ENCODE results near the gene TES.
"Not testable (repeated sequence)": the region's sequence is repeated elsewhere in the genome, so short reads cannot be mapped to it uniquely, and the experiment has no call there.

The TES gene

GRCh38 chr7:116242759-116243158, 32.4 kb downstream of the TES start:
- H3K27me3 ChIP-seq (ENCODE audit: control insufficient read depth, insufficient read depth, low read length), result no peaks in the 10 kb centered on the region
- H3K9ac ChIP-seq (ENCODE audit: low read length), result no peak overlapping the region
- H3K36me3 ChIP-seq (ENCODE audit: control insufficient read depth, insufficient read depth, low read length), result peaks cover 42% of the 10 kb centered on the region
- no peaks in the 10 kb centered on the region for H3K4me1 ChIP-seq (ENCODE audit: control insufficient read depth, insufficient read depth, low read length)
- H3K9me3 ChIP-seq (ENCODE audit: control insufficient read depth, insufficient read depth, low read depth, low read length), result peaks cover 29% of the 10 kb centered on the region
- no peak overlapping the region for H3K4me3 ChIP-seq (ENCODE audit: low read depth, low read length)
- H3K27ac ChIP-seq (ENCODE audit: low read depth, low read length), result no peak overlapping the region

- H3K27me3 ChIP-seq (ENCODE audit: control insufficient read depth, insufficient read depth, low read length); H3K4me3 ChIP-seq (ENCODE audit: low read depth, low read length); H3K4me1 ChIP-seq (ENCODE audit: control insufficient read depth, insufficient read depth, low read length); H3K9ac ChIP-seq (ENCODE audit: low read length); H3K27ac ChIP-seq (ENCODE audit: low read depth, low read length): not testable (repeated sequence)
- Histone ChIP-seq H3K9me3 (ENCODE audit: control insufficient read depth, insufficient read depth, low read depth, low read length) (peaks cover 29% of the 10 kb centered on the region), H3K36me3 (ENCODE audit: control insufficient read depth, insufficient read depth, low read length) (peaks cover 52% of the 10 kb centered on the region)
Measured at GRCh38 chr7:116244803-116245202, 34.5 kb downstream of the TES start.

- H3K27me3 ChIP-seq (ENCODE audit: control insufficient read depth, insufficient read depth, low read length), result no peaks in the 10 kb centered on the region
- H3K4me1 ChIP-seq (ENCODE audit: control insufficient read depth, insufficient read depth, low read length), result no peaks in the 10 kb centered on the region
- no peak overlapping the region for H3K9ac ChIP-seq (ENCODE audit: low read length)
- peaks cover 60% of the 10 kb centered on the region for H3K36me3 ChIP-seq (ENCODE audit: control insufficient read depth, insufficient read depth, low read length)
- no peak overlapping the region for H3K27ac ChIP-seq (ENCODE audit: low read depth, low read length)
- H3K9me3 ChIP-seq (ENCODE audit: control insufficient read depth, insufficient read depth, low read depth, low read length), result peaks cover 29% of the 10 kb centered on the region
- no peak overlapping the region for H3K4me3 ChIP-seq (ENCODE audit: low read depth, low read length)
Measured at GRCh38 chr7:116246357-116246756, 36.0 kb downstream of the TES start.

GRCh38 chr7:116249969-116250553, 39.7 kb downstream of the TES start:
- Histone ChIP-seq H3K9ac (ENCODE audit: low read length) (no peak overlapping the region), H3K27me3 (ENCODE audit: control insufficient read depth, insufficient read depth, low read length) (no peaks in the 10 kb centered on the region), H3K27ac (ENCODE audit: low read depth, low read length) (no peak overlapping the region), H3K36me3 (ENCODE audit: control insufficient read depth, insufficient read depth, low read length) (peaks cover 51% of the 10 kb centered on the region), H3K4me3 (ENCODE audit: low read depth, low read length) (no peak overlapping the region), H3K9me3 (ENCODE audit: control insufficient read depth, insufficient read depth, low read depth, low read length) (peaks cover 7% of the 10 kb centered on the region), H3K4me1 (ENCODE audit: control insufficient read depth, insufficient read depth, low read length) (no peaks in the 10 kb centered on the region; the same call in 1 of the 2 replicates)

GRCh38 chr7:116251675-116252074, 41.3 kb downstream of the TES start:
- H3K27ac ChIP-seq (ENCODE audit: low read depth, low read length), result no peak overlapping the region
- no peaks in the 10 kb centered on the region for H3K9me3 ChIP-seq (ENCODE audit: control insufficient read depth, insufficient read depth, low read depth, low read length)
- H3K9ac ChIP-seq (ENCODE audit: low read length), result no peak overlapping the region
- no peak overlapping the region for H3K4me3 ChIP-seq (ENCODE audit: low read depth, low read length)
- peaks cover 40% of the 10 kb centered on the region for H3K36me3 ChIP-seq (ENCODE audit: control insufficient read depth, insufficient read depth, low read length)
- H3K27me3 ChIP-seq (ENCODE audit: control insufficient read depth, insufficient read depth, low read length), result no peaks in the 10 kb centered on the region
- no peaks in the 10 kb centered on the region; the same call in 1 of the 2 replicates for H3K4me1 ChIP-seq (ENCODE audit: control insufficient read depth, insufficient read depth, low read length)

GRCh38 chr7:116252249-116252648, 41.9 kb downstream of the TES start:
- Histone ChIP-seq H3K36me3 (ENCODE audit: control insufficient read depth, insufficient read depth, low read length) (peaks cover 43% of the 10 kb centered on the region), H3K4me1 (ENCODE audit: control insufficient read depth, insufficient read depth, low read length) (no peaks in the 10 kb centered on the region; the same call in 1 of the 2 replicates), H3K27me3 (ENCODE audit: control insufficient read depth, insufficient read depth, low read length) (no peaks in the 10 kb centered on the region), H3K27ac (ENCODE audit: low read depth, low read length) (no peak overlapping the region), H3K9ac (ENCODE audit: low read length) (no peak overlapping the region), H3K9me3 (ENCODE audit: control insufficient read depth, insufficient read depth, low read depth, low read length) (no peaks in the 10 kb centered on the region), H3K4me3 (ENCODE audit: low read depth, low read length) (no peak overlapping the region)

- H3K27ac ChIP-seq (ENCODE audit: low read depth, low read length), result no peak overlapping the region
- peaks cover 19% of the 10 kb centered on the region for H3K36me3 ChIP-seq (ENCODE audit: control insufficient read depth, insufficient read depth, low read length)
- no peak overlapping the region for H3K4me3 ChIP-seq (ENCODE audit: low read depth, low read length)
- no peaks in the 10 kb centered on the region; the same call in 1 of the 2 replicates for H3K4me1 ChIP-seq (ENCODE audit: control insufficient read depth, insufficient read depth, low read length)
- H3K9ac ChIP-seq (ENCODE audit: low read length), result no peak overlapping the region
- no peaks in the 10 kb centered on the region for H3K9me3 ChIP-seq (ENCODE audit: control insufficient read depth, insufficient read depth, low read depth, low read length)
- H3K27me3 ChIP-seq (ENCODE audit: control insufficient read depth, insufficient read depth, low read length), result no peaks in the 10 kb centered on the region
Measured at GRCh38 chr7:116257156-116257555, 46.8 kb downstream of the TES start.

GRCh38 chr7:116258734-116259133, 48.4 kb downstream of the TES start:
- Histone ChIP-seq H3K27me3 (ENCODE audit: control insufficient read depth, insufficient read depth, low read length) (no peaks in the 10 kb centered on the region), H3K36me3 (ENCODE audit: control insufficient read depth, insufficient read depth, low read length) (peaks cover 7% of the 10 kb centered on the region), H3K9ac (ENCODE audit: low read length) (no peak overlapping the region), H3K27ac (ENCODE audit: low read depth, low read length) (no peak overlapping the region), H3K4me1 (ENCODE audit: control insufficient read depth, insufficient read depth, low read length) (no peaks in the 10 kb centered on the region), H3K9me3 (ENCODE audit: control insufficient read depth, insufficient read depth, low read depth, low read length) (no peaks in the 10 kb centered on the region), H3K4me3 (ENCODE audit: low read depth, low read length) (no peak overlapping the region)

- Histone ChIP-seq H3K4me1 (ENCODE audit: control insufficient read depth, insufficient read depth, low read length) (no peaks in the 10 kb centered on the region), H3K4me3 (ENCODE audit: low read depth, low read length) (no peak overlapping the region), H3K36me3 (ENCODE audit: control insufficient read depth, insufficient read depth, low read length) (peaks cover 4% of the 10 kb centered on the region; the same call in 1 of the 2 replicates), H3K27me3 (ENCODE audit: control insufficient read depth, insufficient read depth, low read length) (no peaks in the 10 kb centered on the region), H3K27ac (ENCODE audit: low read depth, low read length) (no peak overlapping the region), H3K9me3 (ENCODE audit: control insufficient read depth, insufficient read depth, low read depth, low read length) (no peaks in the 10 kb centered on the region), H3K9ac (ENCODE audit: low read length) (no peak overlapping the region)
Measured at GRCh38 chr7:116259156-116259870, 49.0 kb downstream of the TES start.

GRCh38 chr7:116259871-116260440, 49.6 kb downstream of the TES start:
- H3K36me3 ChIP-seq (ENCODE audit: control insufficient read depth, insufficient read depth, low read length), result peaks cover 4% of the 10 kb centered on the region; the same call in 1 of the 2 replicates
- no peak overlapping the region for H3K9ac ChIP-seq (ENCODE audit: low read length)
- H3K27me3 ChIP-seq (ENCODE audit: control insufficient read depth, insufficient read depth, low read length), result no peaks in the 10 kb centered on the region
- no peaks in the 10 kb centered on the region for H3K9me3 ChIP-seq (ENCODE audit: control insufficient read depth, insufficient read depth, low read depth, low read length)
- H3K27ac ChIP-seq (ENCODE audit: low read depth, low read length), result no peak overlapping the region
- no peaks in the 10 kb centered on the region for H3K4me1 ChIP-seq (ENCODE audit: control insufficient read depth, insufficient read depth, low read length)
- no peak overlapping the region for H3K4me3 ChIP-seq (ENCODE audit: low read depth, low read length)

GRCh38 chr7:116261904-116262303, 51.6 kb downstream of the TES start:
- Histone ChIP-seq H3K36me3 (ENCODE audit: control insufficient read depth, insufficient read depth, low read length) (peaks cover 4% of the 10 kb centered on the region; the same call in 1 of the 2 replicates), H3K9me3 (ENCODE audit: control insufficient read depth, insufficient read depth, low read depth, low read length) (no peaks in the 10 kb centered on the region), H3K4me3 (ENCODE audit: low read depth, low read length) (no peak overlapping the region), H3K9ac (ENCODE audit: low read length) (no peak overlapping the region), H3K27me3 (ENCODE audit: control insufficient read depth, insufficient read depth, low read length) (no peaks in the 10 kb centered on the region), H3K27ac (ENCODE audit: low read depth, low read length) (no peak overlapping the region), H3K4me1 (ENCODE audit: control insufficient read depth, insufficient read depth, low read length) (no peaks in the 10 kb centered on the region)
